ENCODE data around the gene ZBTB7C.

DNA sequence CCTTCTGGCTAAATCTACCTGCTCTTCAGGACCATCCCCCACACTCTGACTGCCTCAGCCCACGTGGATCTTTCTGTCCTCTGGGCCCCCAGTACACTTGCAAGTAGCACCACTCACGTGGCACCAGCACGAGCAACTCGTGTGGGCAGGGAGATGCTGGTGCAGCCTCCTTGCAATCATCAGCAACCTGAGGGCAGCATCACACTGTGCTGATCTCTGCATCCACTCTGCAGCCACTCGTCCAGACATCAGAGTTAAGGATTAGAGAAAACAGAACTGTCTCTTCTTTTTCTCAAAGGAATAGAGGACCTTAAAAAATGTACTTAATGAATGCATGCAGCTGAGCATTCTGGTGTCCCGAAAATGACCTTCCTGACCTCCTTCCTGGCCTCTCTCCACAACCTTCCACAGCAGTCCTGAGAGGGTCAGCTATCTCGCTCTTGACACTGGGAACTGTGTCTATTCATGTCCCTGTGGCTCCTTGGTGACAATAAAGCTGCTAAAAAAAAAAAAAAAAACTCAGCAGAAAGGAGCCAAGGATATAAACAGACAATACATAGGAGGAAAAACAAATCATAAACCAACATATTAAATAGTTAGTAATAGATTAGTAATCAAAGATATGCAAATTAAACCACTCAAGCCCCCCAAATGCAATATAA, 145.9 kb downstream of the ZBTB7C start:
- TF ChIP-seq, protein P1, sequence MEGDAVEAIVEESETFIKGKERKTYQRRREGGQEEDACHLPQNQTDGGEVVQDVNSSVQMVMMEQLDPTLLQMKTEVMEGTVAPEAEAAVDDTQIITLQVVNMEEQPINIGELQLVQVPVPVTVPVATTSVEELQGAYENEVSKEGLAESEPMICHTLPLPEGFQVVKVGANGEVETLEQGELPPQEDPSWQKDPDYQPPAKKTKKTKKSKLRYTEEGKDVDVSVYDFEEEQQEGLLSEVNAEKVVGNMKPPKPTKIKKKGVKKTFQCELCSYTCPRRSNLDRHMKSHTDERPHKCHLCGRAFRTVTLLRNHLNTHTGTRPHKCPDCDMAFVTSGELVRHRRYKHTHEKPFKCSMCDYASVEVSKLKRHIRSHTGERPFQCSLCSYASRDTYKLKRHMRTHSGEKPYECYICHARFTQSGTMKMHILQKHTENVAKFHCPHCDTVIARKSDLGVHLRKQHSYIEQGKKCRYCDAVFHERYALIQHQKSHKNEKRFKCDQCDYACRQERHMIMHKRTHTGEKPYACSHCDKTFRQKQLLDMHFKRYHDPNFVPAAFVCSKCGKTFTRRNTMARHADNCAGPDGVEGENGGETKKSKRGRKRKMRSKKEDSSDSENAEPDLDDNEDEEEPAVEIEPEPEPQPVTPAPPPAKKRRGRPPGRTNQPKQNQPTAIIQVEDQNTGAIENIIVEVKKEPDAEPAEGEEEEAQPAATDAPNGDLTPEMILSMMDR (conservative IDR thresholded peaks at IDR 0.05; ENCODE audit: low read depth, low read length) = no peak
- TF ChIP-seq POLR2A (IDR thresholded peaks at IDR 0.05; ENCODE audit: low read depth, low read length) = no peak
- no peak for TF ChIP-seq CEBPB (IDR thresholded peaks at IDR 0.05; ENCODE audit: low read depth, low read length)
- TF ChIP-seq BHLHE40 (IDR thresholded peaks at IDR 0.05; ENCODE audit: low read depth, low read length) = no peak
- no peak for TF ChIP-seq RAD21 (IDR thresholded peaks at IDR 0.05; ENCODE audit: low read length)
- TF ChIP-seq, protein P2, sequence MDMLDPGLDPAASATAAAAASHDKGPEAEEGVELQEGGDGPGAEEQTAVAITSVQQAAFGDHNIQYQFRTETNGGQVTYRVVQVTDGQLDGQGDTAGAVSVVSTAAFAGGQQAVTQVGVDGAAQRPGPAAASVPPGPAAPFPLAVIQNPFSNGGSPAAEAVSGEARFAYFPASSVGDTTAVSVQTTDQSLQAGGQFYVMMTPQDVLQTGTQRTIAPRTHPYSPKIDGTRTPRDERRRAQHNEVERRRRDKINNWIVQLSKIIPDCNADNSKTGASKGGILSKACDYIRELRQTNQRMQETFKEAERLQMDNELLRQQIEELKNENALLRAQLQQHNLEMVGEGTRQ (IDR thresholded peaks at IDR 0.05; ENCODE audit: low read depth, low read length) = no peak
- TF ChIP-seq FOS (IDR thresholded peaks at IDR 0.05; ENCODE audit: low read depth, low read length) = no peak
- TF ChIP-seq CHD1 (IDR thresholded peaks at IDR 0.05; ENCODE audit: low read depth, low read length) = no peak
- TF ChIP-seq SMC3 (IDR thresholded peaks at IDR 0.05; ENCODE audit: low read depth, low read length) = no peak
- TF ChIP-seq MXI1 (IDR thresholded peaks at IDR 0.05; ENCODE audit: borderline replicate concordance, low read depth, low read length) = no peak
- no peak for TF ChIP-seq RCOR1 (IDR thresholded peaks at IDR 0.05; ENCODE audit: insufficient replicate concordance, low read length)
